Frontal cortex (tissue), 4 donors: ENCODE results near the gene COX17. TPM values are rescaled to one million over a fixed set of nuclear protein-coding genes. Genes with fewer than 3 reads are reported as not detected.

Experiments
- DNase-seq, 2 donors: peaks; one replicate each; pipeline ENCODE4 v3.0.0; 2012; ENCODE audit warnings: low spot score in 2 of 2
- FAIRE-seq: peaks from 2 replicates; lab custom pipeline; 2012; peaks lifted over from hg19 to GRCh38; lab: Jason Lieb, UNC
- total RNA-seq: library from RNA; depleted of rRNA; stranded (reverse); fragments of >200 nt; gene quantifications from one replicate; pipeline ENCODE4 v1.2.3, GENCODE V29; 2014
- donor health status: control.
- donor health status: control.
- donor health status: control.

Gene COX17
- total RNA-seq, 1 donor from 2014 or later, result 11.0 TPM

- DNase-seq (no peak), FAIRE-seq (no peak)
Observed at GRCh38 chr3:119676020-119676419, 1.2 kb downstream of the COX17 start.

DNA sequence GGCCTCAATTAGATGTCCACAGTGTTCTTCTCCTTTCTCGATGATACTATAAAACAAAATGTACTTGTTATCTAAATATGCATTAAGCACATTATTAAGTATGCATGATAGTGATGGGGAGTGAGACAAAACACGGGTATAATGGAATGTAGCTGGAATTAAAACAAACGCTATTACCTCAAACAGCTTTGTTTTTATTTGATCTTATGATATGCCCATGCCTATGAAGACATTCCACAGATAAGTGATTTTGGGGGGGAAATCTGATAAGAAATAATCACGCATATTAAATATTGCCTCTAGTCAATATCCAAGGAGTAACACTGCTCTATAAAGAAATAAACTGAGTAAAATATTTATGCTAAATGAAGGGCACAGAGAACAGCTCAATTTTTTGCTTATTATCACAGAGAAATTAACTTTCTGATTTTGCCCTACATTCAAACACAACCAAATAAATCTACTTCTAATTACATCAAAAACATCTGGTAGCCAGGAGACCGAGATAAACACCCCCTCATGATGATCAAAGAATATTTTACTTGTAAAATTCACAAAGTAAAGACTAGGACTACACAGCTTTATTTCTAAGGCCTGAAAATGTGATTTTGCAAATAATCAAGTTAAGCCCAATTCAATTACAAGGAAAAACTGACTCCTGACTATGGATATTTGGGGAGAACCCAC, 1.9 kb downstream of the COX17 start:
- FAIRE-seq, result no peak
- no peak for DNase-seq

GRCh38 chr3:119673875-119674274, 3.3 kb downstream of the COX17 start:
- no peak for FAIRE-seq
- DNase-seq, result no peak

DNA sequence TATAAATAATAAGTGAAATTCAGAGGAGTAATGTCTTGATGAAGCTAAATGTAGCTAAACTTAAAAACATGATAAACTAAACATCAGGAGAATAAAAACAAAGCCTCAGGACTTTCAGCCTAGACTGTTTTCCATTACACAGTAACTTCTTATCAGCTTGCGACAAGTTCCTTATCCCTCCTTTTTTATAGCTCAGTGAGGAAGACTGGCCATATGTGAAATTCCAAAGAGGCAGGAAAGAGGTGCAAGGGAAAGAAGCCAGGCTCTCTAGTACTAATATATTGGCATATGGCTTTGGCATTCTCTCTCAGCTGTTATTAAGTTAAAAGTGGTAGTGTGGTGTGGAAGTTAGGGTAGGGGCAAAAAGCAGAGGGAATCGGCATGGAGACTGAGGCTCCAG, 4.4 kb downstream of the COX17 start:
- DNase-seq, result no peak
- FAIRE-seq, result no peak

DNA sequence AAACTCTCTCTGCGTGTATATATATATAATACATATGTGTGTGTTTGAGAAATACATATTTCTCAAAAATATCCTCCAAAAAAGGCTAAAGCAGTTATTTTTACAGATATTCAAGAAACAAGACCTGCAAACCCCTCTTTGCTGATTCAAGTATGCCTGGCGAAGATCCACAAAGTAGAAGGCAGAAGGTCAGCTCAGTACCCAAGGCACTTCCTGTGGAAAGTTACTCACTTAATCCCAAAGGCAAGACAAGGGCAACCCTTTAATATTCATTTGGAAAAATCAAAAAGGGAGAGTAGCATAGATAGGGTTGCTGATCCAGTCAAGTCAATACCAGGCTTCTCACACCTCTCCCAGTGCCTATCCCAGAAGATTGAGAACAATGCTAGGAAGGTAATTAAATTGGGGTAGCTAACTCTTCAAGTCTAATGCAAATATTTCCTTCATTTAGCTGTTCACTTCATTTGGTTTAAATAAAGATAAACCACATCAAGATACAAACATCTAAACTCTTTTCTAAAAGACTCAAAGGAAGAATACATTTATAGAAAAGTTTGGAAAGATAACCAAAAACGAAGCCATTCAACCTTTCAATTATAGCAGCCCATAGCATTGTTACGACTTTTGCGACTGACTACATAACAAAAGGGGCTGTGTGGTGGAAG, 7.2 kb downstream of the COX17 start:
- DNase-seq (no peak), FAIRE-seq (no peak)

- DNase-seq, result no peak
- no peak for FAIRE-seq
Observed at GRCh38 chr3:119665954-119666559, 11.1 kb downstream of the COX17 start.

GRCh38 chr3:119664850-119665379, 12.3 kb downstream of the COX17 start:
- FAIRE-seq, result no peak

DNA sequence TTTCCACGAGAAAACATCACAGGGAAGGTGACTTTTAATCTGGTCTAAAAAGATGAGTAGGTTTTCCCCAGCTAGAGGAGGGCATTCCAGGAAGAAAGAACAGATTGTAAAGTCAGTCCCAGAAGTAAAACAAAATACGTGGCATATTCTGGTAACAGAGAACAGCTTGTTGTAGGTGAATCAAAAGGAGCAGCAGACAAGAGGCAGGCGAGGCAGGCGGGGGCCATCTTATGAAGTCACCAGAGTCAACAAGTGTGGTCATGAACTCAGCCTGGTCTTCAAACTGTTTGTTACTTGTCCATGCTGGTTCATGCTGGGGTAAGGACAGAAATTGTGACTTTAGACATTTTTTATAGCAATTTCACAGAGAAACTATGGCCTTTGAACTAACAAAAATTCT, 12.8 kb downstream of the COX17 start:
- DNase-seq, result no peak

More at GRCh38 chr3:119664850-119665379, 12.3 kb downstream of the COX17 start:
- DNase-seq, result no peak

DNA sequence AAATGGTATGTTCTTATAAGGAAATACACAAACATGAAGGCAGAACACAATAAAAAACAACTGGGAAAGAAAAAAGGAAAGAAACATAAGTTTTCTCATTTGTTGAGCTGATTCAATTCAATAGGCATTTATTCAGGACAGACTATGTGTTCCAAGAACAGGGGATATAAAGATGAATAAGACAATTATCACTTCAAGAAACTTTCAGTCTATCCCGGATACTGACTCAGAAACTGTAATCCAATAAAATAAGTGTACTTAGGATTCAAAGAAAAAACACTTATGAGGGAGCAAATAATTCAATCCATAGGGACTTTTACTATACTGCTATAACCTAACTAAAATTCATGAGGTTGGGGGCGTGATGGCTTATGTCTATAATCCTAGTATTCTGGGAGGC, 13.3 kb downstream of the COX17 start:
- FAIRE-seq (no peak), DNase-seq (no peak)

More for the DNA sequence above, 12.8 kb downstream of the COX17 start:
- no peak for FAIRE-seq

- DNase-seq (no peak), FAIRE-seq (no peak)
Observed at GRCh38 chr3:119662604-119663373, 14.4 kb downstream of the COX17 start.

DNA sequence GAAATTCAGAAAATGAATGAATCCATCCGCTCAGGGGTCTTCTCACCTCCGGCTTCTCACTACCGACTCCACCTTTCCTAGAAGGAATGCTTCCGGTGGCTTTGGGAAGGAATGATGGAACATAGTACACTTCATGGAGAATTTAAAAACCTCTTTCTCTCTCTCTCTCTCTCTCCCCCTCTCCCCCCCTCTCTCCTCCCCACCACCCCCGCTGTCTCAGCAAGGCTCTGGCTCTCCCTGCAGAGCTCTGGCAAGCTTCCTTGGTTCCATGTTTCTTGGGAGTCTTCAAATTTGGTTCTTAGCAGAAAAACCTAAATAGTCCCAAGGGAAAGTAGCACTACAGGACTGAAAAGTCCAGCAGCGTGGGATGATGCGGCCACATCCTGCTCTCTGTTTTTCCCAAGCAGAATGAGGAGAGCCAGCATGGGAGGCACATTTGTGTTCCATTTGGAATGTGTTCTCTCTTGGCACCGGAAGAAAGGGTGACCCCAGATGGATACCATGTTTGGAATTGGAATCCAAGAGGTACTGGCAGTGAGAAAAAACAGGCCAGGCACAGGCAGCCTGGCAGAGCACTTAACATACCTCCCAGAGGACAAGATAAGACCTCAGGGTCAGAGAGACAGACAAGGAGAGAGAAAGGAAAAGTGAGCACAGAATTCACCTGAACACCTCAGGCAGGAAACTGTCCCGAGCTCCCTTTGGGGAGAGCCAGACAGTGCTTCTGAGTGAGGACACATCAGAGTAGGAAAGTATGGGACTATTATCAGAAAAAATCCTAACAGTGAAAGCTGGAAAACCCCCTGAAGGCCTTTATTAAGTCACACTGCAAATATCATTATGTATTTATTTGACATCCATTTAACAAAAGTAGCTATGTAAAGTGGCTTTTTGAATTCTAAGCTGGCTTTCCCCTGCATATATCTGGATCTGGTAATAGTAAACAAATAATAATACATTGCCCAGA, 16.4 kb downstream of the COX17 start, which contains the start of gene POPDC2:
Gene POPDC2 (minus strand): TSS at position 116 of the 967 bp plus-strand sequence. CDS start 166 bp downstream, outside the sequence.
- FAIRE-seq (no peak), DNase-seq (no peak)

DNA sequence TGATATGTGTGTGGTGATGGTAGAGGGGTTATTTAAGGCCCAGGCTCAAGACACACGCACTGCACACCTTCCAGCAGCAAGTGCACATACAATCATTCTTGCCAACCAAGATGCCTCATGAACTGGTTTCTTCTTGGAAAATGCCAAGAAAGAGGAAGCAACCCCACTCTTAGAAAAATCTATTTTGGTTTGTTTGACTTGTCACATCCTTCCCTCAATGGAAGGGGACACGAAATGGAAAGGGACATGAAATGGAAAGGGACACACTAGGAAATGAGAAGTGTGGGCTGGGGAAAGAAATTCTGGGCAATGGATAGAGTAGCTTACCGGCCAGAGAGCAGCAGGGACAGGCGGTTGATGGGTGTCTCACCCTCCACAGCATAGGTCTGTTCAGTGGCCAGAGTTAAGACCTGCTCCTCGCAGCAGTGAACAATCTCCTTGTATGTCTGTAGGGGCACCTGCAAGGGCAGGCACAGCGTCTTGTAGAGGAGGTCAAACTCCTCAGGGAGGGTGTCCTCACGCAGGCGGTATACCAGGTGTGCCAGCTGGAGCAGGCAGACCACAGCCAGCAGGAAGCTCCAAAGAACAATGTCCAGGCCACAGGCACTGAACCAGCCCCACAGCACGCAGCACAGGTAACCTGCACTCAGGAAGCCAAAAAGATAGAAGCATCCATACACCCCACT, 17.5 kb downstream of the COX17 start:
- FAIRE-seq (no peak), DNase-seq (no peak)

DNA sequence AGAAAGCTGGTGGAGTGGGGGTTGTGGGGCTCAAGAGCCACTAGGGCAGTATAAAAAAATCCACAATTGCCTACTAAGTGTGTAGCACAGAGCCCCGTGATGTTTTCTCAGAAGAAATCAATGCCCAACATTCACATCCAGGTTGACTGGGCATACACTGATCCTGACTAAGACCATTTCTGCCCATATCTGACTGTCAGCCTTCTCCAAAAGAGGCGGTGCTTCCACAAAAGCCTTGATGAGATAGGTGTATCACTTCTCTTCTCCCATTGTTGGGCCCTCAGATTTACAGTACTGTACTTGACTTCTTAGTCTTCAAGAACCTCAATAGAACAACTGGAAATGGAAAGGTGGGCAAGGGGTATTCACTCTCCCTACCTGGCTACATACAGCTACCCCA, 18.2 kb downstream of the COX17 start:
- DNase-seq (no peak), FAIRE-seq (no peak)

GRCh38 chr3:119657887-119658702, 19.1 kb downstream of the COX17 start:
- no peak for DNase-seq
- no peak for FAIRE-seq

DNA sequence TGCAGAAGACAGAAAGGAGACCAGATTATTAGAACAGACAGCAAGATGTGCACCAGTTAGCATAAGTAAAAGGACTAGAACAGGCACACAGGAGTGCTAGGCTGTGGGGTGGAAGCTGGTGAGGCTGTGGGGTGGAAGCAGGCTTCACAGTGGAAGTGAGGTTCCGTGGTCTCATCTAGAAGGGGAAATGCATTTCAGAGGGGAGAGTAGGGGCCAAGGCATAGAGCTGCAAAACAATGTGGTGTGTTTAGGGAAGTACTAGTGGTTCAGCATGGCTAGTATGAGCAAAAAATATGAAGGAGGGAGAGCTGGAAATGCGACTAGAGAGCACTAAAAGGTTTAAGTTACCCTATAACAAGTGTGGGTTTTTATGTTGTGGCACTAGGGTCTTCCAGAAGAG, 23.3 kb downstream of the COX17 start:
- no peak for FAIRE-seq
- no peak for DNase-seq

DNA sequence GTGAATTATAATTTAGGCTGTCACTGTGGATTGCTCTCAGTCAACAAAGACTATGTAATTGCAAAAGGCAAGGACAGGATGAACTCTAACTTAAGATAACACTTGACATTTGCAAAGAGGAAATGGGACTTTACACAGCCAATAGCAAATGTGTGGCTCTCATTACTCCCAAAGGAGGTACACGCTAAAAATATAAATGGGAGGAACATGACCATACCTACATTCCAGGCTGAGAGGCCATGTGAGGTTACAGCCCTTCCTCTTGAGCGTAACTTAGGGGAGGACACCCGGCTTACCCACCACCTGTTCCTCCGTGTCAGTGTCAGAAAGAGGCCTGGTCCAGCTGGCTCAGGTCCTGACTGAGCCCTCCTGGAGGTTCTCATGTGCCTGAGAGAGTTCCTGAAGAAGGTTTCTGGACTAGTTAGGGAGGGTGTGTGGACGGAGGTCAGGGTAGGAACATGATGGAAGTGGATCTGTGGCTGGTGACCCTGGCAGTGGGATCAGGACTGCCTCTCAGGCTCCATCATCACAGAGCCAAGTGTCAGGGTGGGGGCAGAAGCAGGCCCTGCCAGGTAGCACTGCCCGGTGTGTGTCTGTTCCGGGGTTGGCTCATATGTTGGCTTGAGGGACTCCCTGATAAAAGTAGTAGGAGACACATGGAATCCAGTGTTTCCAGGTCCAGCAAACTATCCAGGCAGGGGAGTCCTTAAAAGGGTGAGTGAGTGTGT, 24.7 kb downstream of the COX17 start:
- FAIRE-seq (no peak), DNase-seq (no peak)

DNA sequence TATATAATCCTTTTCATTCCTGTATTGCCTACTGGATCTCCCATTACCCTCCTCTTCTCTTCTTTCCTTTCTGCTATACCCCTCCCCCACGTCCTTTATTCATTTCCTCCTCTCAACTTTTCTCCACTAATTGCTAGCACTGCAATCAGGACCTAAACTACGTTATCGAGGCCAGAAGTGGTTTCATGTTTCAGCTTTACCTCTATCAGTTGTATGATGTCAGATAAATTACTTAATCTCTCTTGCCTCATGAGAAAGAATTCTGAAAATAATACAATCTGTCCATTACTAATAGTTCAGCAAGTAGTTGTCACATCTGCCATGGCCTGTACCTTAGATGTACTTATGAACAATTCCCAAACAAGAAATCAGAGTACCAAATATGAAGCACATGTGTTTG, 27.4 kb downstream of the COX17 start:
- DNase-seq (no peak), FAIRE-seq (no peak)
